ENCODE data around the gene UCMA. TPM values are rescaled to one million over a fixed set of nuclear protein-coding genes. Genes with fewer than 3 reads are reported as not detected.

Gene UCMA
- total RNA-seq, 1 experiment from 2014 or later = 1.0 TPM

DNA sequence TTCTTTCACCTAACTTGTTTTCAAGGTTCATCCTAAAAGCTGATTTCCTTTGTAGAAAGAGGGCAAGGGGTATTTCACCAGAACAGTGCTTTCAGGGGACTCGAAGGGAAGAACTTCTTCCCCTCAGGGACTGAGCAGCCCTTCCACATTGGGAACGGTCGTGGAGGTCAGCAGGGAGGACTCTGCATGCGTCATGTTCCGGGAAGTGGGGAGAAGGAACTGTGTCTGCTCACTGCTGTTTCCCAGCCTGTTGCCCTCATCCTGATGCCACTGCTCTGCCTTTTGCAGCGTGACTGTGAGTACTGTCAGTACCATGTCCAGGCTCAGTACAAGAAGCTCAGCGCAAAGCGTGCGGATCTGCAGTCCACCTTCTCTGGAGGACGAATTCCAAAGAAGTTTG, 45.6 kb downstream of the UCMA start (continued):
- TF ChIP-seq, protein P1, sequence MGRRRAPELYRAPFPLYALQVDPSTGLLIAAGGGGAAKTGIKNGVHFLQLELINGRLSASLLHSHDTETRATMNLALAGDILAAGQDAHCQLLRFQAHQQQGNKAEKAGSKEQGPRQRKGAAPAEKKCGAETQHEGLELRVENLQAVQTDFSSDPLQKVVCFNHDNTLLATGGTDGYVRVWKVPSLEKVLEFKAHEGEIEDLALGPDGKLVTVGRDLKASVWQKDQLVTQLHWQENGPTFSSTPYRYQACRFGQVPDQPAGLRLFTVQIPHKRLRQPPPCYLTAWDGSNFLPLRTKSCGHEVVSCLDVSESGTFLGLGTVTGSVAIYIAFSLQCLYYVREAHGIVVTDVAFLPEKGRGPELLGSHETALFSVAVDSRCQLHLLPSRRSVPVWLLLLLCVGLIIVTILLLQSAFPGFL (CRISPR knock-in tag; IDR thresholded peaks at IDR 0.05; ENCODE audit: borderline replicate concordance) = no peak
- no peak for TF ChIP-seq TP53 (CRISPR knock-in tag; IDR thresholded peaks at IDR 0.05)

DNA sequence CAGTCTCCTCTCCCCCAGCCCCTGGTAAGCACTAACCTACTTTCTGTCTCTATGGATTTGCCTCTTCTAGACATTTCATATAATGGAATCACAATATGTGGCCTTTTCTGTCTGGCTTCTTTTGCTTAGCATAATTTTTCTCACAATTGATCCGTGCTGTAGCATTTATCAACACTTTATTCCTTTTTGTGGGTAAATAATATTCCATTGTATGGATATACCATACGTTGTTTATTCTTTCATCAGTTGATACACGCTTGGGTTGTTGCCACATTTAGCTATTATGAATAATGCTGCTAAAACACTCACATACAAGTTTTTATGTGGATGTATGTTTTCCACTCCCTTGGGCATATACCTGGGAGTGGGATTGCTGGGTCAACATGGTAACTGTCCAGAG, 47.0 kb downstream of the UCMA start:
- no peaks in the 10 kb centered on the region for H3K4me1 Mint-ChIP-seq
- ATAC-seq (no peak), DNase-seq (ENCODE audit: low spot score) (no peak)
- CTCF ChIA-PET = no interaction called here
- POLR2A ChIA-PET = no interaction called here
- TF ChIP-seq, protein P2, sequence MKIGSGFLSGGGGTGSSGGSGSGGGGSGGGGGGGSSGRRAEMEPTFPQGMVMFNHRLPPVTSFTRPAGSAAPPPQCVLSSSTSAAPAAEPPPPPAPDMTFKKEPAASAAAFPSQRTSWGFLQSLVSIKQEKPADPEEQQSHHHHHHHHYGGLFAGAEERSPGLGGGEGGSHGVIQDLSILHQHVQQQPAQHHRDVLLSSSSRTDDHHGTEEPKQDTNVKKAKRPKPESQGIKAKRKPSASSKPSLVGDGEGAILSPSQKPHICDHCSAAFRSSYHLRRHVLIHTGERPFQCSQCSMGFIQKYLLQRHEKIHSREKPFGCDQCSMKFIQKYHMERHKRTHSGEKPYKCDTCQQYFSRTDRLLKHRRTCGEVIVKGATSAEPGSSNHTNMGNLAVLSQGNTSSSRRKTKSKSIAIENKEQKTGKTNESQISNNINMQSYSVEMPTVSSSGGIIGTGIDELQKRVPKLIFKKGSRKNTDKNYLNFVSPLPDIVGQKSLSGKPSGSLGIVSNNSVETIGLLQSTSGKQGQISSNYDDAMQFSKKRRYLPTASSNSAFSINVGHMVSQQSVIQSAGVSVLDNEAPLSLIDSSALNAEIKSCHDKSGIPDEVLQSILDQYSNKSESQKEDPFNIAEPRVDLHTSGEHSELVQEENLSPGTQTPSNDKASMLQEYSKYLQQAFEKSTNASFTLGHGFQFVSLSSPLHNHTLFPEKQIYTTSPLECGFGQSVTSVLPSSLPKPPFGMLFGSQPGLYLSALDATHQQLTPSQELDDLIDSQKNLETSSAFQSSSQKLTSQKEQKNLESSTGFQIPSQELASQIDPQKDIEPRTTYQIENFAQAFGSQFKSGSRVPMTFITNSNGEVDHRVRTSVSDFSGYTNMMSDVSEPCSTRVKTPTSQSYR (CRISPR knock-in tag; IDR thresholded peaks at IDR 0.05) = no peak
- H3K27ac Mint-ChIP-seq = no peak overlapping the region
- H3K36me3 Mint-ChIP-seq = peaks cover 80% of the 10 kb centered on the region
- no peak overlapping the region for H3K4me3 Mint-ChIP-seq
- no peaks in the 10 kb centered on the region for H3K27me3 Mint-ChIP-seq (ENCODE audit: low read depth)
- peaks cover 12% of the 10 kb centered on the region for H3K9me3 Mint-ChIP-seq

DNA sequence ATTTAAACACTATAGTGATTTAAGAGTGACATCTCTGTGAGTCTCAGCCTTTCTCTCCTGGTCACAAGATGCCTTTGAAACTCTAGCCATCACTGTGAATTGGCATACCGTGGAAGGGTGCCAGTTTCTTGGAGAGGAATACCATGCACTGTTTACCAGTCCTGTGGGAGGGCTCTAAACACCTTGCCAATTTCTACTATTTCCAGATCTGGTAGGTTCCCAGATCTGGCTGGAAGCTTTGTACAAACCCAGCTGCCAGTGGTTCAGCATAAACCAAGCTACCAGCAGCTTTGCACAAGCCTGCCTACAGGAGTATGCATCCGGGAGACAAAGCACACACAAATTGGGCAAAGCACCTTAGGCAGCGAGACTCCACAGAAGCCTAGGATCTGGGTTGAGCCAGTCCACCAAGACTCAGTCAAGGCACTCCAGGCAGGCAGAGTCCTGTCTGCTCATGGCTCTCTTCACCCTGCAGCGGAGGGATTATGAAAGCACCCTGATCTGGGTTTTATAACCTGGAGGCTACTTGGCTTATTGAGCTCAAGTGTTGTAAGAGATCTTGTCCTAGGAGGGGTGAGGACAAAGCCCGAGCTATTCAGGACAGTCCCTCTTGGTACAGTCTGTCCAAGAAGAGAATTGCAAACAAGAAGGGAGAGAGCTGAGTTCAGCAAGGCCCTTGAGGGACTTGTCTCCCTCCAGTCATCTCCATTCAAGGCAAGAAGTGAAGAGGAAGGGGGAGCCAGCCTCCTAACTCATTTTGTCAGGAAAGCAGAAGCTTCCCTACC, 49.3 kb downstream of the UCMA start:
- ChIA-PET CTCF (no interaction called here), POLR2A (interaction anchor here (0.5 to 0.6 kb wide), 2 partner anchors 131 to 1121 kb away, joined by 3 to 7 read pairs; no protein-coding TSS in a partner anchor)
- TF ChIP-seq, protein P3, sequence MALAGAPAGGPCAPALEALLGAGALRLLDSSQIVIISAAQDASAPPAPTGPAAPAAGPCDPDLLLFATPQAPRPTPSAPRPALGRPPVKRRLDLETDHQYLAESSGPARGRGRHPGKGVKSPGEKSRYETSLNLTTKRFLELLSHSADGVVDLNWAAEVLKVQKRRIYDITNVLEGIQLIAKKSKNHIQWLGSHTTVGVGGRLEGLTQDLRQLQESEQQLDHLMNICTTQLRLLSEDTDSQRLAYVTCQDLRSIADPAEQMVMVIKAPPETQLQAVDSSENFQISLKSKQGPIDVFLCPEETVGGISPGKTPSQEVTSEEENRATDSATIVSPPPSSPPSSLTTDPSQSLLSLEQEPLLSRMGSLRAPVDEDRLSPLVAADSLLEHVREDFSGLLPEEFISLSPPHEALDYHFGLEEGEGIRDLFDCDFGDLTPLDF (CRISPR knock-in tag; IDR thresholded peaks at IDR 0.05) = no peak
- TF ChIP-seq PRRX2 (CRISPR knock-in tag; IDR thresholded peaks at IDR 0.05) (no peak), JAZF1 (CRISPR knock-in tag; IDR thresholded peaks at IDR 0.05) (no peak)
- TF ChIP-seq, protein P4, sequence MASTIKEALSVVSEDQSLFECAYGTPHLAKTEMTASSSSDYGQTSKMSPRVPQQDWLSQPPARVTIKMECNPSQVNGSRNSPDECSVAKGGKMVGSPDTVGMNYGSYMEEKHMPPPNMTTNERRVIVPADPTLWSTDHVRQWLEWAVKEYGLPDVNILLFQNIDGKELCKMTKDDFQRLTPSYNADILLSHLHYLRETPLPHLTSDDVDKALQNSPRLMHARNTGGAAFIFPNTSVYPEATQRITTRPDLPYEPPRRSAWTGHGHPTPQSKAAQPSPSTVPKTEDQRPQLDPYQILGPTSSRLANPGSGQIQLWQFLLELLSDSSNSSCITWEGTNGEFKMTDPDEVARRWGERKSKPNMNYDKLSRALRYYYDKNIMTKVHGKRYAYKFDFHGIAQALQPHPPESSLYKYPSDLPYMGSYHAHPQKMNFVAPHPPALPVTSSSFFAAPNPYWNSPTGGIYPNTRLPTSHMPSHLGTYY (CRISPR knock-in tag; IDR thresholded peaks at IDR 0.05) = no peak
- TF ChIP-seq, protein P5, sequence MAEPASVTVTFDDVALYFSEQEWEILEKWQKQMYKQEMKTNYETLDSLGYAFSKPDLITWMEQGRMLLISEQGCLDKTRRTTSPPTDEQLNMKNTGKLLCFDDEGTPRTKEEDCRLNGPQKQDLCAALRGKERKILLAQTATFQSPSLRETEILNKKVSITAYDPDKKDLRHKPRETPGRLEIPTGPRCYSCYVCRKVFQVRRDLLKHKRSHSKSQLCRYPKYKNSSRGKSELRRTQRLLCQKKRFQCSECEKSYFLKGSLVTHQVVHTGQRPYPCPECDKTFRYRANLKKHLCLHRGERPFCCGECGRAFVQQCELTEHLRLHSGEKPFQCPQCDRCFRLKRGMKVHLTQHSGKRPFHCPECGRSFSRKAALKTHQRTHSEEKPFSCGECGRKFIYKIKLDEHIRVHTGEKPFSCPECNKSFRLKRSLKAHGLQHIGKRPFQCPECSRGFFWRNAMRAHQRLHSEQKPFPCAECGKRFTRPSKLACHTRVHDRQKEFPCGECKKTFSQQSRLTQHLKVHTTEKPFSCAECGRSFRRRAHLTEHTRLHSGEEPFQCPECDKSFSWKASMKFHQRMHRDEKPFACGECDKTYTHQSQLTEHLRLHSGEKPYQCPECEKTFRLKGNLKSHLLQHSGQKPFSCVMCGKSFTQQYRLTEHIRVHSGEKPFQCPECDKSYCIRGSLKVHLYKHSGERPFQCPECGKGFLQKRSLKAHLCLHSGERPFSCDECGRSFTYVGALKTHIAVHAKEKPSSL (CRISPR knock-in tag; conservative IDR thresholded peaks at IDR 0.05) = no peak
- H3K36me3 Mint-ChIP-seq = peaks cover 88% of the 10 kb centered on the region
- no peak for ATAC-seq
- no peak overlapping the region for H3K27ac Mint-ChIP-seq
- DNase-seq (ENCODE audit: low spot score) = no peak
- H3K27me3 Mint-ChIP-seq (ENCODE audit: low read depth) = no peaks in the 10 kb centered on the region
- H3K9me3 Mint-ChIP-seq = peaks cover 12% of the 10 kb centered on the region
- H3K4me1 Mint-ChIP-seq = no peaks in the 10 kb centered on the region
- H3K4me3 Mint-ChIP-seq = no peak overlapping the region

DNA sequence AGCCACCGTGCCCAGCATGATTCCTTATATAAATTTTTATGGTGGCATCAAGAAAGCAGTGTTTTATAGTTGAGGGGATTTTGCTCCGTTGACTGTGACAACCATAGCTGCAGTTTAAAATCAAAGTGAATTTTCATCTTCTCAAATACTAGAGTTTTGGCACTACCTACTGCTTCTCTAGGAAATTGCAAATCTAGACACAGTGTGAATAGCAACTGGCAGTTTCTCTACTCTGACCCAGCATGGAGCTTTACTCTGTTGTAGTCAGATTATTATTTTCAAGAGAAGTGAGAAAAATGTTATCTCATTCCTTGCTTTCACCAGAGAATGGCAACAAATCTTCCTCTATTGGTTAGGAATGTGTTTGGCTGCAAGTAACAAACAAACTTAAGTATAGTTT, 49.9 kb downstream of the UCMA start:
- no peak overlapping the region for H3K27ac Mint-ChIP-seq
- ChIA-PET CTCF (no interaction called here), POLR2A (no interaction called here)
- no peak for ATAC-seq
- H3K4me1 Mint-ChIP-seq = no peaks in the 10 kb centered on the region
- no peak overlapping the region for H3K4me3 Mint-ChIP-seq
- peaks cover 12% of the 10 kb centered on the region for H3K9me3 Mint-ChIP-seq
- no peak for DNase-seq (ENCODE audit: low spot score)
- H3K36me3 Mint-ChIP-seq = peaks cover 89% of the 10 kb centered on the region
- no peaks in the 10 kb centered on the region for H3K27me3 Mint-ChIP-seq (ENCODE audit: low read depth)
- no peak for TF ChIP-seq CBFB (CRISPR knock-in tag; IDR thresholded peaks at IDR 0.05; ENCODE audit: low read depth)
- TF ChIP-seq, protein P6, sequence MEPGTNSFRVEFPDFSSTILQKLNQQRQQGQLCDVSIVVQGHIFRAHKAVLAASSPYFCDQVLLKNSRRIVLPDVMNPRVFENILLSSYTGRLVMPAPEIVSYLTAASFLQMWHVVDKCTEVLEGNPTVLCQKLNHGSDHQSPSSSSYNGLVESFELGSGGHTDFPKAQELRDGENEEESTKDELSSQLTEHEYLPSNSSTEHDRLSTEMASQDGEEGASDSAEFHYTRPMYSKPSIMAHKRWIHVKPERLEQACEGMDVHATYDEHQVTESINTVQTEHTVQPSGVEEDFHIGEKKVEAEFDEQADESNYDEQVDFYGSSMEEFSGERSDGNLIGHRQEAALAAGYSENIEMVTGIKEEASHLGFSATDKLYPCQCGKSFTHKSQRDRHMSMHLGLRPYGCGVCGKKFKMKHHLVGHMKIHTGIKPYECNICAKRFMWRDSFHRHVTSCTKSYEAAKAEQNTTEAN (CRISPR knock-in tag; IDR thresholded peaks at IDR 0.05) = no peak
- TF ChIP-seq, protein P7, sequence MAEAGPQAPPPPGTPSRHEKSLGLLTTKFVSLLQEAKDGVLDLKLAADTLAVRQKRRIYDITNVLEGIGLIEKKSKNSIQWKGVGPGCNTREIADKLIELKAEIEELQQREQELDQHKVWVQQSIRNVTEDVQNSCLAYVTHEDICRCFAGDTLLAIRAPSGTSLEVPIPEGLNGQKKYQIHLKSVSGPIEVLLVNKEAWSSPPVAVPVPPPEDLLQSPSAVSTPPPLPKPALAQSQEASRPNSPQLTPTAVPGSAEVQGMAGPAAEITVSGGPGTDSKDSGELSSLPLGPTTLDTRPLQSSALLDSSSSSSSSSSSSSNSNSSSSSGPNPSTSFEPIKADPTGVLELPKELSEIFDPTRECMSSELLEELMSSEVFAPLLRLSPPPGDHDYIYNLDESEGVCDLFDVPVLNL (CRISPR knock-in tag; IDR thresholded peaks at IDR 0.05; ENCODE audit: borderline replicate concordance, low read depth) = no peak
- no peak for TF ChIP-seq RORB (CRISPR knock-in tag; IDR thresholded peaks at IDR 0.05)
- no peak for TF ChIP-seq ZNF232 (CRISPR knock-in tag; IDR thresholded peaks at IDR 0.05)
- TF ChIP-seq, protein P8, sequence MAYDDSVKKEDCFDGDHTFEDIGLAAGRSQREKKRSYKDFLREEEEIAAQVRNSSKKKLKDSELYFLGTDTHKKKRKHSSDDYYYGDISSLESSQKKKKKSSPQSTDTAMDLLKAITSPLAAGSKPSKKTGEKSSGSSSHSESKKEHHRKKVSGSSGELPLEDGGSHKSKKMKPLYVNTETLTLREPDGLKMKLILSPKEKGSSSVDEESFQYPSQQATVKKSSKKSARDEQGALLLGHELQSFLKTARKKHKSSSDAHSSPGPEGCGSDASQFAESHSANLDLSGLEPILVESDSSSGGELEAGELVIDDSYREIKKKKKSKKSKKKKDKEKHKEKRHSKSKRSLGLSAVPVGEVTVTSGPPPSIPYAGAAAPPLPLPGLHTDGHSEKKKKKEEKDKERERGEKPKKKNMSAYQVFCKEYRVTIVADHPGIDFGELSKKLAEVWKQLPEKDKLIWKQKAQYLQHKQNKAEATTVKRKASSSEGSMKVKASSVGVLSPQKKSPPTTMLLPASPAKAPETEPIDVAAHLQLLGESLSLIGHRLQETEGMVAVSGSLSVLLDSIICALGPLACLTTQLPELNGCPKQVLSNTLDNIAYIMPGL (CRISPR knock-in tag; IDR thresholded peaks at IDR 0.05) = no peak
- TF ChIP-seq CREM (CRISPR knock-in tag; IDR thresholded peaks at IDR 0.05) = no peak
- TF ChIP-seq KAT7 (CRISPR knock-in tag; IDR thresholded peaks at IDR 0.05; ENCODE audit: borderline replicate concordance) = no peak
